Left ventricle myocardium inferior (tissue), 1 donor: ENCODE measurements around the gene F11R. TPM values are rescaled to one million over a fixed set of nuclear protein-coding genes. Genes with fewer than 3 reads are reported as not detected.
A peak's percentile ranks its signal among the peaks of the same experiment; 100 is the strongest.

Experiments used
- DNase-seq: peaks from one replicate; pipeline ENCODE4 v3.0.0-alpha.2; 2020
- H3K27ac ChIP-seq: fragments of 200-600 bp; replicated peaks from 2 replicates; pipeline ENCODE4 v1.8.0; 2021
- H3K27me3 ChIP-seq: fragments of 200-600 bp; 2 replicates; pipeline ENCODE4 v1.8.0; 2021; ENCODE audit warnings: low read depth
- H3K36me3 ChIP-seq: fragments of 200-600 bp; 2 replicates; pipeline ENCODE4 v1.8.0; 2021
- H3K4me1 ChIP-seq: fragments of 200-600 bp; 2 replicates; pipeline ENCODE4 v1.8.0; 2021
- H3K4me3 ChIP-seq: fragments of 200-600 bp; 2 replicates; pipeline ENCODE4 v1.8.0; 2021; ENCODE audit warnings: mild to moderate bottlenecking, moderate library complexity
- H3K9me3 ChIP-seq: fragments of 200-600 bp; replicated peaks from 2 replicates; pipeline ENCODE4 v1.8.0; 2021
- CTCF ChIP-seq: fragments of 200-600 bp; IDR thresholded peaks from 2 replicates; pipeline ENCODE4 v1.8.0; 2021; ENCODE audit warnings: antibody characterized with exemption, mild to moderate bottlenecking, borderline replicate concordance
- intact Hi-C: fragments of 100-400 bp; cut with micrococcal nuclease; formaldehyde crosslinking; loops from one replicate; pipeline ENCODE4 v1.11.0; 2022
- total RNA-seq: library from RNA; stranded (reverse); fragmentation: NEBNext Ultra II Directional; extraction: Animal tissue kit (Norgen Biotek cat#: 25700); gene quantifications from one replicate; pipeline ENCODE4 v1.2.1, GENCODE V29; 2021
- donor health status: DM: no; HTN: yes; CAD: no; lungs with severe emphysema.

Gene F11R
- total RNA-seq, 1 donor from 2014 or later: 8.3 TPM

DNA sequence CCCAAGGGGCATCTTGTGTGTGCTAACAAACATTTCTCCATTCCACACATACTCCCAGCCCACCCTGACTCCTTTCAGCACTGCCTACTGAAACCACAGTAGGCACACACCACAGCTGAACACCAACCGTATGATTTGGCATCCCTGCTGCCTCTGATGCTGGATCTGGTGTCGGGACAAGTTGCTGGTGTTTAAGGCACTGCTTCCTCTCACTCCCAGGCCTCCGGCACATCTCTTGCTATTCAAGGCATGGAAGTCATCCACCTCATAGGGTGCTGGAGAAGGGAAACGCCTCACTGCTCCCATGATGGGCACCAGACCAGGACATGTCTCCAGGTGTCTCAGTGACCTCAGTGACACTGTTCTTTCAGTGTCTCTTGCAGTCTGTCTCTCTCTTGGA is 64.0 kb downstream of the F11R start:
- Histone ChIP-seq H3K4me3 (no peak overlapping the region), H3K4me1 (no peaks in the 10 kb centered on the region), H3K27ac (no peak overlapping the region), H3K9me3 (no peaks in the 10 kb centered on the region), H3K27me3 (peaks cover 23% of the 10 kb centered on the region), H3K36me3 (no peaks in the 10 kb centered on the region)
- no peak for TF ChIP-seq CTCF
- no peak for DNase-seq
- intact Hi-C loops: loop anchor here (10.0 kb wide), 2 partner anchors 122 to 232 kb away; no protein-coding TSS in a partner anchor

GRCh38 chr1:160954158-160955104 is 66.5 kb downstream of the F11R start, which contains the start of gene ITLN2:
ITLN2 (minus strand) TSS chr1:160954809; CDS start chr1:160954741, 68 bp downstream.
- peak; percentile 58 for TF ChIP-seq CTCF
- Histone ChIP-seq H3K4me3 (no peak within 1 kb of the TSS), H3K27me3 (peaks cover 17% of the 10 kb centered on the region), H3K27ac (no peak within 1 kb of the TSS), H3K9me3 (no peaks in the 10 kb centered on the region), H3K4me1 (peaks cover 20% of the 10 kb centered on the region), H3K36me3 (no peaks in the 10 kb centered on the region)
- intact Hi-C loops: loop anchor here (10.0 kb wide), 2 partner anchors 120 to 230 kb away; no protein-coding TSS in a partner anchor
- no peak for DNase-seq

DNA sequence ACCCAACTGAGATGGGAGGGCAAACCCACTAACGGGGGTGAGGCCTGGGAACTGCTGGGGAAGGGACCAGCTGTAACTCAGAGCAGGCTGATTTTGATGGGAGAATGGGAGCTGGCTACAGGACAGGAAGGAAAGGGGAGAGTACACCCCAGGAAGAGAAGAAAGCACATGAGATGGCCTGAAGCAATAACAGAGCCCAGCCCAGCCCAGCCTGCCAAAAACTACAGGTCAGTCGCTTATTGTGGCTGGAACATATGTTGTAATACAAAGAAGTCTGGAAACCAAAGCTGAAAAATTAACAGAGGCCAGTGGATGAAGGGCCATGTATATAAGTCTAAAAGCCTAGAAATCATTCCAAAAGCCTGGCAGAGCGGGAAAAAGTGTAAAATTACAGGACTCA is 67.9 kb downstream of the F11R start:
- Histone ChIP-seq H3K4me1 (peaks cover 20% of the 10 kb centered on the region), H3K9me3 (no peaks in the 10 kb centered on the region), H3K36me3 (no peaks in the 10 kb centered on the region), H3K27ac (no peak overlapping the region), H3K4me3 (no peak overlapping the region), H3K27me3 (peaks cover 12% of the 10 kb centered on the region)
- no peak for DNase-seq
- intact Hi-C loops: loop anchor here (10.0 kb wide), 2 partner anchors 118 to 228 kb away; no protein-coding TSS in a partner anchor
- no peak for TF ChIP-seq CTCF

DNA sequence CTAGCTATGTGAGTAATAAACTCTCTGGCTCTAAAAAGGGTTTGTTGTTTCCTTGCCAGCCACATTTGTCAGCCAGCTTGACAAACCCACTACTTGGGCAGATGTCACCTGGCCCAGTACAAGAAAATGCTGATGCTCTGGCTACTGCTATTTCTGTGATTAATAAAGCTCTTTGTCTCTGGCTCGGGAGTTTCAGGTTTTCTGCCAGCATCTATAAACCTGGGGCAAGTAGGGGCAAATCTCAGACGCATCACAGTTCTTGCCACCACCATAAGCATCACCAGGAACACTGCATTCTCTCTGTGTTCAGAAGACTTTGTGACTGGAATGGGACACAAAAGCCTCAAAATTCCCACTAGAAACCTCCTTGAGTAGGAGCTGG is 68.8 kb downstream of the F11R start:
- Histone ChIP-seq H3K4me1 (peaks cover 29% of the 10 kb centered on the region), H3K4me3 (no peak overlapping the region), H3K36me3 (no peaks in the 10 kb centered on the region), H3K27me3 (peaks cover 3% of the 10 kb centered on the region), H3K9me3 (no peaks in the 10 kb centered on the region), H3K27ac (no peak overlapping the region)
- no peak for TF ChIP-seq CTCF
- DNase-seq: no peak
- intact Hi-C loops: loop anchor here (10.0 kb wide), 2 partner anchors 117 to 227 kb away; no protein-coding TSS in a partner anchor

- intact Hi-C loops: loop anchor here (10.0 kb wide), 2 partner anchors 117 to 227 kb away; no protein-coding TSS in a partner anchor
- Histone ChIP-seq H3K4me1 (peaks cover 33% of the 10 kb centered on the region), H3K36me3 (no peaks in the 10 kb centered on the region), H3K27me3 (peaks cover 3% of the 10 kb centered on the region), H3K27ac (no peak overlapping the region), H3K4me3 (no peak overlapping the region), H3K9me3 (no peaks in the 10 kb centered on the region)
- DNase-seq: peak; percentile 40
- TF ChIP-seq CTCF: peak; percentile 66
Measured at GRCh38 chr1:160951443-160952128, 69.4 kb downstream of the F11R start.
